Measurements from ENCODE around the gene SCARF2. TPM values are rescaled to one million over a fixed set of nuclear protein-coding genes. Genes with fewer than 3 reads are reported as not detected.

Gene SCARF2
- total and polyA plus RNA-seq, 2 of the 8 experiments (the other 6 are each of a cell fraction or from before 2014, with no cell fraction given): 4.2 to 9.8 TPM

GRCh38 chr22:20402960-20403778, 34.5 kb downstream of the SCARF2 start:
- no peak overlapping the region for H4K8ac ChIP-seq (ENCODE audit: extremely low read depth, insufficient read depth, low read length)
- no peaks in the 10 kb centered on the region for H3K23me2 ChIP-seq (ENCODE audit: low read depth, low read length)
- peaks cover 0 to 20% (median 10%) of the 10 kb centered on the region in 4 experiments; a peak in 5 of 8 replicates for H3K36me3 ChIP-seq (ENCODE audit: control insufficient read depth in 2 of 4, insufficient read depth in 4 of 4, low read length in 3 of 4)
- peaks cover 0 to 25% of the 10 kb centered on the region in 2 experiments for H4K20me1 ChIP-seq (replicated peaks in 1 of 2; ENCODE audit: control insufficient read depth in 1 of 2, insufficient read depth in 2 of 2, low read length in 2 of 2)
- no peak overlapping the region for H2BK12ac ChIP-seq (ENCODE audit: low read depth, low read length)
- WGBS, 2 experiments (ENCODE audit: extremely low coverage in 1 of 2, insufficient coverage in 1 of 2, insufficient read length in 1 of 2, insufficient replicate concordance in 2 of 2, low coverage in 1 of 2, low lambda C conversion rate in 2 of 2, missing lambda C conversion rate in 1 of 2): 93% methylated on average over 7 of the region's 9 CpGs; no CpG with 5 or more reads in 1 of the 2 experiments
- H3K56ac ChIP-seq (replicated peaks; ENCODE audit: insufficient read length, low read depth, low read length): no peak overlapping the region
- no peaks in the 10 kb centered on the region for H3K4me1 ChIP-seq (replicated peaks in 1 of 4; ENCODE audit: control insufficient read depth in 3 of 4, insufficient read depth in 4 of 4, low read length in 3 of 4)
- CTCF ChIA-PET (ENCODE audit: partially characterized antibody): interaction anchor here (0.6 to 1.5 kb wide), 5 partner anchors 8 to 364 kb away, joined by 3 to 4 read pairs (median 3); no protein-coding TSS in a partner anchor
- H2BK20ac ChIP-seq (ENCODE audit: low read length): no peak overlapping the region
- H2BK5ac ChIP-seq (ENCODE audit: low read depth, low read length): no peak overlapping the region
- no peak overlapping the region for H3K4me2 ChIP-seq (ENCODE audit: insufficient read depth in 1 of 2, low read depth in 2 of 2, low read length in 2 of 2)
- peaks cover 8% of the 10 kb centered on the region for H3K79me1 ChIP-seq (ENCODE audit: low read depth, low read length)
- no peak overlapping the region for H2BK15ac ChIP-seq (ENCODE audit: low read length)
- no peak overlapping the region for H3K18ac ChIP-seq (ENCODE audit: extremely low read depth, low read length)
- H2AFZ ChIP-seq (ENCODE audit: low read length): no peak overlapping the region
- H3K27me3 ChIP-seq (replicated peaks in 1 of 4; ENCODE audit: control insufficient read depth in 3 of 4, extremely low read depth in 1 of 4, insufficient read depth in 3 of 4, low read length in 3 of 4): no peaks in the 10 kb centered on the region
- no peak overlapping the region for H3K14ac ChIP-seq (ENCODE audit: insufficient read length)
- no peak overlapping the region for H3K9ac ChIP-seq (replicated peaks in 1 of 4; ENCODE audit: extremely low read depth in 1 of 4, low read depth in 3 of 4, low read length in 3 of 4)
- no peak overlapping the region for H4K5ac ChIP-seq (ENCODE audit: insufficient read length, low read depth, low read length)
- POLR2A ChIA-PET (ENCODE audit: partially characterized antibody): interaction anchor here (1.3 kb wide), 1 partner anchor 21 kb away, joined by 3 read pairs; no protein-coding TSS in a partner anchor
- H3K79me2 ChIP-seq (ENCODE audit: control insufficient read depth in 1 of 2, insufficient read depth in 2 of 2, low read length in 2 of 2): peaks cover 0 to 18% of the 10 kb centered on the region in 2 experiments; a peak in 3 of 4 replicates
- H3K23ac ChIP-seq (ENCODE audit: insufficient read length): no peak overlapping the region
- H3K27ac ChIP-seq (ENCODE audit: low read depth, low read length): no peak overlapping the region; the same call in 1 of the 2 replicates
- no peak overlapping the region for H3K4me3 ChIP-seq (ENCODE audit: extremely low read depth in 1 of 4, insufficient read depth in 2 of 4, low read depth in 3 of 4, low read length in 4 of 4)
- no peak overlapping the region for H3K4ac ChIP-seq (replicated peaks; ENCODE audit: insufficient read length, low read depth, low read length)
- TF ChIP-seq RAD21 (IDR thresholded peaks at IDR 0.05 in 1 of 2, conservative IDR thresholded peaks at IDR 0.05 in 1 of 2; ENCODE audit: low read depth in 2 of 2, low read length in 2 of 2) (no peak), RXRA (IDR thresholded peaks at IDR 0.05; ENCODE audit: insufficient read depth, low read depth, low read length) (no peak), BRCA1 (IDR thresholded peaks at IDR 0.05; ENCODE audit: low read depth, low read length) (no peak), ASH2L (IDR thresholded peaks at IDR 0.05; ENCODE audit: low read length) (no peak), CHD1 (IDR thresholded peaks at IDR 0.05; ENCODE audit: low read depth, low read length) (no peak), CTBP2 (IDR thresholded peaks at IDR 0.05; ENCODE audit: borderline replicate concordance, insufficient read depth, insufficient read length, low read length) (no peak), RBBP5 (IDR thresholded peaks at IDR 0.05; ENCODE audit: borderline replicate concordance, low read depth, low read length) (no peak), HDAC6 (IDR thresholded peaks at IDR 0.05; ENCODE audit: low read depth, low read length) (no peak), SUZ12 (IDR thresholded peaks at IDR 0.05; ENCODE audit: low read length) (no peak), BACH1 (IDR thresholded peaks at IDR 0.05; ENCODE audit: low read length) (no peak), JUND (IDR thresholded peaks at IDR 0.05; ENCODE audit: low read length) (no peak)
- H4K91ac ChIP-seq (replicated peaks; ENCODE audit: insufficient read length, low read length): no peak overlapping the region
- H2AK5ac ChIP-seq (ENCODE audit: low read depth, low read length): no peak overlapping the region
- no peak overlapping the region for H2BK120ac ChIP-seq (replicated peaks; ENCODE audit: low read depth, low read length)
- DNase-seq (ENCODE audit: low read depth in 1 of 2, low spot score in 2 of 2) (no peak), FAIRE-seq (no peak)
- no peaks in the 10 kb centered on the region for H3K9me3 ChIP-seq (ENCODE audit: insufficient read depth in 2 of 2, low read depth in 1 of 2, low read length in 1 of 2)
